Activated naive CD4-positive, alpha-beta T cell treated with anti-CD3 and anti-CD28 coated beads for 36 hours (primary cell): Measurements from ENCODE around the gene ATRIP. TPM values are rescaled to one million over a fixed set of nuclear protein-coding genes. Genes with fewer than 3 reads are reported as not detected.

ENCODE experiments used
- CTCF ChIA-PET: fragments of 350-600 bp; sonication (Branson Sonifier 250); formaldehyde crosslinking; loops from one replicate; lab custom pipeline; 2021; ENCODE audit warnings: antibody characterized with exemption; lab: Charles Lee
- DNase-seq: peaks from one replicate; pipeline ENCODE4 v3.0.0-alpha.2; 2020
- H3K27ac Mint-ChIP-seq: one replicate; pipeline ENCODE4 v1.8.0; 2021; ENCODE audit warnings: mild to moderate bottlenecking, mixed read lengths
- H3K27me3 Mint-ChIP-seq: one replicate; pipeline ENCODE4 v1.8.0; 2021; ENCODE audit warnings: low read depth, mixed read lengths
- H3K36me3 Mint-ChIP-seq: one replicate; pipeline ENCODE4 v1.8.0; 2021; ENCODE audit warnings: low read depth, mixed read lengths
- H3K4me1 Mint-ChIP-seq: one replicate; pipeline ENCODE4 v1.8.0; 2021; ENCODE audit warnings: low read depth, mixed read lengths
- H3K4me3 Mint-ChIP-seq: one replicate; pipeline ENCODE4 v1.8.0; 2021; ENCODE audit warnings: mild to moderate bottlenecking, moderate library complexity, mixed read lengths
- H3K9me3 Mint-ChIP-seq: one replicate; pipeline ENCODE4 v1.8.0; 2021; ENCODE audit warnings: mixed read lengths
- intact Hi-C: fragments of 100-400 bp; cut with micrococcal nuclease; formaldehyde crosslinking; loops from one replicate; pipeline ENCODE4 v1.15.1; 2023
- total RNA-seq, 2 experiments: library from RNA; stranded (reverse); gene quantifications; one replicate each; pipeline ENCODE4 v1.2.3, GENCODE V29; 2021

ATRIP gene
- total RNA-seq, 2 experiments from 2014 or later = 8.9 to 10.0 TPM

DNA sequence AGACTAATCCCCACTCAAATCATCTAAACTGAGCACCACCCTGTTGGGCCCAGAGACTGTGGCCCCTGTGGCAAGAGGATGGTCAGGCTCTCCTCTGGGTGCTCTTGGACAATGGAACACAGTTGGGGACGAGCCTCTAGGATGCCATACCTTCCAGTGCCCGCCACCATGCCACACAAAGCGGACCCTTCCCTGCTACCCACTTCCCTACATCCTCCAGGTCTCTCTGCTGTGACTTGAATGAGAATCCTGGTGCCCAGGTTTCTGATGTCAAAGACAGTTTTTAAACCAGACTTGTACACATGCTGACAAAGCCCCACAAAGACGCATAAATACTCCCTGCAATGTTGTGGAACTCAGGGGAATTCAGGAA, 11.3 kb upstream of the ATRIP start:
- Mint-ChIP-seq H3K4me1 (peaks cover 39% of the 10 kb centered on the region), H3K36me3 (peaks cover 21% of the 10 kb centered on the region), H3K9me3 (no peaks in the 10 kb centered on the region), H3K27me3 (no peaks in the 10 kb centered on the region), H3K4me3 (no peak overlapping the region), H3K27ac (no peak overlapping the region)
- CTCF ChIA-PET = interaction anchor here (0.5 to 6.1 kb wide), 41 partner anchors 8 to 484 kb away, joined by 3 to 162 read pairs (median 7); partner anchors contain the start of genes ATRIP, CDC25A, PFKFB4 and SLC26A6
- no peak for DNase-seq
- intact Hi-C loops = no loop called here

DNA sequence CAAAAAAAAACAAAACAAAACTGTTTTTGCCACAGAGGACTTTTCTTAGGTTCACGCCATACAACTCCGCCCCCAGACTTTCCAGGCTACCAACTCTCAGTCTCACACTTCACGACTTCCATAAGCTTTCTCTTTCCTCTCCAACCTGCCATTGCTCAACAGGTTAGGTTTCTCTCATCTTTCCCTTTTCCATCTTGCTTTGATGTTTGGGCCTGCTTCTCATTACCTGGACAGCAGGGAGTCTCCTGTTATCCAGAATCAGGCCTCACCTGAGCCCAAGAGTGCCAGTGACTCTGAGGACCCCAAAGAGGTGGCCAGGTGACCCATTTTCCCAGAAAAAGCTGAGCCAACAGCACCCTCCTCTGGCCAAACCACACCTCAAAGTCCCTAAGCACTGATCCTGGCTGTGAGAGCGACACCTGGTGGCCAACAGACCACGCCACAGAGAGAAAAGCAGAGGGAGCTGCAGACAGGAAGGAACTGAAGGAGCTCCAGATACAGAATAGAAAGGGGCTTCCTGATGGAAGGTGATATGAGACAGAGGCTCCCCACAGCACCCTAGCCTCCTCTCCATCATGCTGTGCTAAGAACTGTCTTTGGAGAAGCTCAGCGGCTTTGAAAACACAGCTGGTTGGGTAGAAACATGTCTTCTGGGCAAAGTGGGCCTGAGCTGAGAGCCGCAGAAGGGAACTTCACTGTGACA, 10.6 kb upstream of the ATRIP start:
- peaks cover 26% of the 10 kb centered on the region for H3K36me3 Mint-ChIP-seq
- DNase-seq = peak; percentile 92
- no peaks in the 10 kb centered on the region for H3K9me3 Mint-ChIP-seq
- no peak overlapping the region for H3K27ac Mint-ChIP-seq
- H3K4me3 Mint-ChIP-seq = no peak overlapping the region
- peaks cover 38% of the 10 kb centered on the region for H3K4me1 Mint-ChIP-seq
- intact Hi-C loops = loop anchor here (1.0 kb wide), 3 partner anchors 35 to 204 kb away; no protein-coding TSS in a partner anchor
- no peaks in the 10 kb centered on the region for H3K27me3 Mint-ChIP-seq
- CTCF ChIA-PET = interaction anchor here (0.5 to 6.1 kb wide), 82 partner anchors 9 to 656 kb away, joined by 3 to 162 read pairs (median 5); partner anchors contain the start of genes ATRIP, CDC25A, PFKFB4 and SHISA5

DNA sequence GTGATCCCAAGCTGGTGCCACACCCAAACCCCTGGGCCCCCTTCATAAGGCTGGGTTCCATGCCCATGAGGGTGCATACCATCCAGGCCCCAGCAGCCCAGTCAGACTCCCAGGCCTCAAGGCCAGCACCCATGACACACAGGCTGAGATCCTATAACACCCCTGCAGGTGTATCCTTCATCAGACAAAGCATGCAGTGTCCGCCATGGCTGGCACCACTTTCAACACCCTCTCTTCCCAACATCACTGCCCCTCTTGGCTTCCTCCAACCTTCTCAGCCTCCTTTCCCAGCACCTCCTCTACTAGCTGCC, 10.1 kb upstream of the ATRIP start:
- Mint-ChIP-seq H3K36me3 (peaks cover 25% of the 10 kb centered on the region), H3K27ac (no peak overlapping the region), H3K27me3 (no peaks in the 10 kb centered on the region), H3K4me3 (no peak overlapping the region), H3K9me3 (no peaks in the 10 kb centered on the region), H3K4me1 (peaks cover 40% of the 10 kb centered on the region)
- intact Hi-C loops = loop anchor here (1.0 kb wide), 3 partner anchors 35 to 204 kb away; no protein-coding TSS in a partner anchor
- CTCF ChIA-PET = interaction anchor here (0.5 to 6.1 kb wide), 78 partner anchors 9 to 655 kb away, joined by 3 to 162 read pairs (median 5); partner anchors contain the start of genes ATRIP, CDC25A, PFKFB4 and SHISA5
- no peak for DNase-seq

DNA sequence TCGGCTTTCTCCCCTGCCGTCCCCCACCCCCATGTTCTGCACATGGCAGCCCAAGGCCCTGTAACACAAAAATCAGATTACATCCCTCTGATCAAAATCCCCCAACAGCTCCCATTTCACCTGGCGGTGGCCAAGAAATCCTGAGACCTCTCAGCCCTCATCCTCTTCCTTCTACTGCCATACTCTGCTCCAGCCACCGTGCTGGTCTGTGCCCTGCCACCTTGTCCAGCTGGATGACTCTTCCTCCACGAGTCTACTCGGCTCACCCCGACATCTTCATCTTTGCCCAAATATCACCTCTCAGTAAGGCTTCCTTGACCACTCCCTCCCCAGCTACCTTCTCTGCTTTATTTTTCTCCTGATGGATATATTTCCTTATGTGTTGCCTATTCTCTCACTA, 9.7 kb upstream of the ATRIP start:
- H3K27ac Mint-ChIP-seq = no peak overlapping the region
- H3K4me1 Mint-ChIP-seq = peaks cover 44% of the 10 kb centered on the region
- intact Hi-C loops = loop anchor here (1.0 kb wide), 3 partner anchors 36 to 205 kb away; no protein-coding TSS in a partner anchor
- no peak for DNase-seq
- H3K27me3 Mint-ChIP-seq = no peaks in the 10 kb centered on the region
- no peak overlapping the region for H3K4me3 Mint-ChIP-seq
- CTCF ChIA-PET = interaction anchor here (0.8 to 6.1 kb wide), 38 partner anchors 8 to 243 kb away, joined by 3 to 162 read pairs (median 9); partner anchors contain the start of genes ATRIP, PFKFB4, SHISA5 and SLC26A6
- H3K36me3 Mint-ChIP-seq = peaks cover 25% of the 10 kb centered on the region
- H3K9me3 Mint-ChIP-seq = no peaks in the 10 kb centered on the region

DNA sequence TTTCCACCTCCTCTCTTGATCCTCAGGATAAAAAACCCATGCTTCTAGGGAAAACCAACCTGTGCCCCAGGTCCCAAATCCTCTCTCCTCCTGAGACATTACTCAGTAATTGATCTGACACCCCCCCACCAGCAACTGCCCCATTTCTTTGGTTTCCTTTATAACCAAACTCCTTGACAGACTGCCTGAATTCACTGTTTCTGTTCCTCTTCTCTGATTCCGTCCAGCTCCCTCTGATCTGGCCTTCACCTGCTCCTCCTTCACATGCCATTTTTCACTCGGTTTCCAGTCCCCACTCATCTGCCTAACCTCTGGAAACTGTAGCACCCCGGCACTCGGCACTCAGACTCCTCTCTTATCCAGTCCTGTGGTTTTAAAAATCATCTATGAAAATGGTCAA, 8.7 kb upstream of the ATRIP start:
- H3K4me3 Mint-ChIP-seq = no peak overlapping the region
- intact Hi-C loops = no loop called here
- CTCF ChIA-PET = interaction anchor here (2.8 to 6.1 kb wide), 3 partner anchors 17 to 118 kb away, joined by 38 to 162 read pairs (median 72); partner anchors contain the start of gene PFKFB4
- peaks cover 31% of the 10 kb centered on the region for H3K36me3 Mint-ChIP-seq
- peaks cover 51% of the 10 kb centered on the region for H3K4me1 Mint-ChIP-seq
- H3K9me3 Mint-ChIP-seq = no peaks in the 10 kb centered on the region
- H3K27ac Mint-ChIP-seq = no peak overlapping the region
- no peaks in the 10 kb centered on the region for H3K27me3 Mint-ChIP-seq
- DNase-seq = no peak

DNA sequence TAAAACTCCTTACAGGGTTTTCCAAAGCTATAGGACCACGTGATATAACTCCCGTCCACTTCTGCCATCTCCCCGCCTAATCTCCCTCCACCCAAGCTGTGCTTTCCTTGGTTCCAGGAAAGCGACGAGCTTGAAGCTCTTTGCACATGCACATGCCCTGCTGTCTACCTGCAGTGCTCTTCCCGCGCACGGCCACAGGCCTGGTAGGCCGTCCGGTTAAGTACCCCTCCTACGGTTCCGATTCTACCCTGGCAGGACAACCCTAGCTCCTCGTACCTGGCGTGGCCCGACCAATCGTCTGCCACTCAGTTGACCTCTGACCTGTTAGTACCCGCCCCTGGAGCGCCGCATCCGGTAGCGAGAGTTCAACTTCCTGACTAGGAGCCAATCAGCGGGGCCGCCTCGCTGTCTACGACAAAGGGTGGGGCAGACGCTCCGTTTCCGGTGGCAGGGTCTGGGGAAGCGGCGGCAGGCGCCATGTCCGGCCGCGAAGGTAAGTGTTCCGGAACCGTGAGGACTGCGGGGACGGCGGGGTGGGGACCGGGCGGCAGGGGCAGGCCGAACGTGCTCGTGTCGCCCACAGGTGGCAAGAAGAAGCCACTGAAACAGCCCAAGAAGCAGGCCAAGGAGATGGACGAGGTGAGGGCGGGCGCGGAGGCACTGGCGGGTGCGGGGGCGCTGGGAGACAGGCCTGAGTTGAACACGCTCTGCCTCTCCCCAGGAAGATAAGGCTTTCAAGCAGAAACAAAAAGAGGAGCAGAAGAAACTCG, 6.5 kb upstream of the ATRIP start, which contains the start of the genes CCDC51 and TMA7:
Gene CCDC51, minus strand, starts transcription at position 300 of the 770 bp plus-strand sequence. CDS start 4,991 bp downstream, outside the sequence.
Gene TMA7, plus strand, starts transcription at position 438 of the 770 bp plus-strand sequence. Its CDS starts 40 bp downstream, at position 478.
- peaks cover 31% of the 10 kb centered on the region for H3K36me3 Mint-ChIP-seq
- H3K27me3 Mint-ChIP-seq = no peaks in the 10 kb centered on the region
- H3K27ac Mint-ChIP-seq = peak within 1 kb of the TSS; percentile 96
- H3K4me1 Mint-ChIP-seq = peaks cover 44% of the 10 kb centered on the region
- peak; percentile 100 for DNase-seq
- CTCF ChIA-PET = interaction anchor here (0.6 to 2.3 kb wide), 12 partner anchors 9 to 251 kb away, joined by 3 to 15 read pairs (median 4); partner anchors contain the start of genes CDC25A, PLXNB1 and ZNF589
- intact Hi-C loops = loop anchor here (1.0 to 10.0 kb wide), 7 partner anchors 33 to 252 kb away; partner anchors contain the start of genes CDC25A, PFKFB4, SLC26A6 and ZNF589
- H3K9me3 Mint-ChIP-seq = no peaks in the 10 kb centered on the region
- peak within 1 kb of the TSS; percentile 93 for H3K4me3 Mint-ChIP-seq

DNA sequence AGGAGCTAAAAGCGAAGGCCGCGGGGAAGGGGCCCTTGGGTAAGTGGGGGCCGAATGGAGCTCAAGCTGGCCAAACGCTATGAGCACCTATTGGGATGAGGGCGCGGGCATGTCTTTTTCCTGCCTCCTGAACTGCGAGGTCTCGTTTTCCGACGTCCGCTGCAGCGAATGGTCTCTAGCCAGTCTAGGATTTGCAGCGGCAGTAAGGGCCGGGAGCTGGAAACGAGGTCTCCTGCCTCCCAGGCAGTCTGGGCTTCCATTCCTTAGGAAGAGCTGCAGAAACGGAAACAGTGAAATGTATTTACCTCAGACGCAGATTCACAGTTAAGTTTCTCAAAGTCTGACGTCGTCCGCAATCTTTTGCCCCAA, 6.0 kb upstream of the ATRIP start:
- H3K36me3 Mint-ChIP-seq = peaks cover 31% of the 10 kb centered on the region
- no peaks in the 10 kb centered on the region for H3K27me3 Mint-ChIP-seq
- no peaks in the 10 kb centered on the region for H3K9me3 Mint-ChIP-seq
- intact Hi-C loops = loop anchor here (1.0 to 10.0 kb wide), 7 partner anchors 32 to 252 kb away; partner anchors contain the start of genes CDC25A, PFKFB4, SLC26A6 and ZNF589
- DNase-seq = no peak
- peak overlapping the region; percentile 93 for H3K4me3 Mint-ChIP-seq
- H3K4me1 Mint-ChIP-seq = peaks cover 42% of the 10 kb centered on the region
- peak overlapping the region; percentile 96 for H3K27ac Mint-ChIP-seq
- CTCF ChIA-PET = interaction anchor here (0.8 to 2.3 kb wide), 6 partner anchors 10 to 200 kb away, joined by 3 to 15 read pairs (median 5); partner anchors contain the start of genes PLXNB1 and ZNF589

DNA sequence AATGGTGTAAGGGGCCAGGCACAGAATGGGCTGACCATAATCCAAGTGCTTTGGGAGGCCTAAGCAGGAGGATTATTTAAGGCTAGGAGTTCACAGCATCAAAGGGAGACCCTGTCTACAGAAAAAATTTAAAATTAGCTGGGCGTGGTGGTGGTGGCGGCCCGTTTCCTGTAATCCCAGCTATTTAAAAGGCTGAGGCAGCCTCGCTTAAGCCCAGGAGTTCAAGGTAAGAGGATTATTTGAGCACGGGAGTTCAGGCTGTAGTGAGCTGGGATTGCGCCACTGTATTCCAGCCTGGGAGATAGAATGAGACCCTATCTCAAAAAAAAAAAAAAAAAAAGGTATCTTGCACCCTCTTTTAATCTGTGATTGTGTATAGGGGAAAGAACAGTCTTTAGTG, 4.6 kb upstream of the ATRIP start:
- peaks cover 52% of the 10 kb centered on the region for H3K4me1 Mint-ChIP-seq
- peak overlapping the region; percentile 93 for H3K4me3 Mint-ChIP-seq
- no peaks in the 10 kb centered on the region for H3K27me3 Mint-ChIP-seq
- CTCF ChIA-PET = interaction anchor here (0.6 to 2.1 kb wide), 3 partner anchors 41 to 66 kb away, joined by 3 to 7 read pairs (median 4); no protein-coding TSS in a partner anchor
- H3K36me3 Mint-ChIP-seq = peaks cover 31% of the 10 kb centered on the region
- no peak for DNase-seq
- H3K9me3 Mint-ChIP-seq = no peaks in the 10 kb centered on the region
- H3K27ac Mint-ChIP-seq = peak overlapping the region; percentile 96
- intact Hi-C loops = loop anchor here (2.0 to 10.0 kb wide), 4 partner anchors 31 to 193 kb away; partner anchors contain the start of genes PFKFB4 and SLC26A6

DNA sequence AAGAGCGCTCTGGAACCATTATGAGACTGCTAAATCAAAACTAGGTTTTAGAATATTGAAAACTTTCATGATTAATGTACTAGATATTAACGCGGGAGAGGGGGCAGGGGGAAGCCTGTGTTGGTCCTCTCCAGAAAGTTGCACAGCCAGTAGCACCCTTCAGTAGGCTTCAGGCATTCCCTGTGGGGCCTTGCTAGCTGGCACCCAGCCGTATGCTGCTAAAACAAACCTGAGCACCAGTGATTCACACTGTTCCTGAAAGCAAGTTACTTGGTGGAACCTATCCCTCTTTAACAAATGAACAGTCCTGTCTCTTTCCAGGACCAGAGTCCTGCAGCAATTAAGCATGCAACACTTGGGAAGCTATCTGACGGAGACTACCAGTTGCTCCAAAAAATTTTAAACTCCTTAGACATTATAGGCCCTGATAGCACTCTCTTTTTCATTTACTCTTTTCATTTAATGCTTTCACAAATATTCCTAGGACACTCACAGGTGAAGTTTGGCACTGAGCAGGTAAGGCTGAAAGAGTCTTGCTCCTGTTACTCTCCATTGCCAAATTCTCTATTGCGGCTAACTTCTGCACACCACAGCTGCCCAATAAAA, 1.2 kb upstream of the ATRIP start:
- Mint-ChIP-seq H3K4me3 (peak overlapping the region; percentile 87), H3K36me3 (peaks cover 29% of the 10 kb centered on the region), H3K27me3 (no peaks in the 10 kb centered on the region), H3K27ac (no peak overlapping the region), H3K9me3 (no peaks in the 10 kb centered on the region), H3K4me1 (peaks cover 51% of the 10 kb centered on the region)
- CTCF ChIA-PET = interaction anchor here (0.8 to 3.6 kb wide), 8 partner anchors 9 to 112 kb away, joined by 3 to 45 read pairs (median 5); no protein-coding TSS in a partner anchor
- intact Hi-C loops = loop anchor here (5.0 to 10.0 kb wide), 2 partner anchors 189 to 217 kb away; partner anchors contain the start of genes CELSR3 and SLC26A6
- no peak for DNase-seq

DNA sequence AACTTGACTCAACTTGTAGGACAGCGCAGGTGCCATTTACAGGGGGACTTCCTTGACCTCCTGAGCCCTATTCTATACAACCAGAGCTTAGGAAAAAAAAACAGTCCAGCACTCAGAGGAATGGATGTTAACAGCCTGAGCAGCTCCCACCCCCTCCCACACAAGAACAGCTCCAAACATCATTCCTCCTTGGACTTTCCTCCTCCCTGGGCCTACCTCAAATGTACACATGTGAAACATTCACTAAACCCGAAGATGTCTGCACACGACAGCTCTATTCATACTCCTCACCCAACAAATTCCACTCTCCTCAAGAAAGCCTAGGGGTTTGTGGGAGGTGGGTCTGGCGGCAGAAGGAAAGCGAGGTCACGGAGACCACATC, 503 bp upstream of the ATRIP start:
- Mint-ChIP-seq H3K27ac (peak overlapping the region; percentile 77), H3K27me3 (no peaks in the 10 kb centered on the region), H3K9me3 (no peaks in the 10 kb centered on the region), H3K4me1 (peaks cover 45% of the 10 kb centered on the region), H3K36me3 (peaks cover 25% of the 10 kb centered on the region), H3K4me3 (peak overlapping the region; percentile 87)
- CTCF ChIA-PET = interaction anchor here (0.8 to 3.6 kb wide), 7 partner anchors 10 to 111 kb away, joined by 3 to 45 read pairs (median 5); no protein-coding TSS in a partner anchor
- no peak for DNase-seq
- intact Hi-C loops = loop anchor here (5.0 to 10.0 kb wide), 2 partner anchors 189 to 216 kb away; partner anchors contain the start of genes CELSR3 and SLC26A6

DNA sequence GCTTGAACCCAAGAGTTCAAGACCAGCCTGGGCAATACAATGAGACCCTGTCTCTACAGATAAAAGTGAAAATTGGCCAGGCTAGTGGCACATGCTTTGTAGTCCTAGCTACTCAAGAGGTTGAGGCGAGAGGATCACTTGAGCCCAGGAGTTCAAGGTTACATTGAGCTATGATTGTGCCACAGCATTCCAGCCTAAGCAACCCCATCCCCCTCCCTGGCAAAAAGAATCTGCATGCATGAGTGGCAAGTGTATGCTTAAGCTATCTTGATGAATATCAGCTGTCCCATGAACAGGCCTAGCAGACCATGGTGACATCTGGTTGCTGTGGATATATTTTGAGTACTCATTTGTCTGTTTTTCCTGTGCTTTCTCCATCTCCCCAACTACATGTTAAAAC, 4.7 kb downstream of the ATRIP start:
- intact Hi-C loops = no loop called here
- Mint-ChIP-seq H3K36me3 (peaks cover 25% of the 10 kb centered on the region), H3K27me3 (no peaks in the 10 kb centered on the region)

More for the DNA sequence above, 4.7 kb downstream of the ATRIP start:
- CTCF ChIA-PET = interaction anchor here (0.6 to 6.5 kb wide), 4 partner anchors 11 to 39 kb away, joined by 3 to 38 read pairs (median 4); no protein-coding TSS in a partner anchor
- no peak overlapping the region for H3K4me3 Mint-ChIP-seq
- peaks cover 22% of the 10 kb centered on the region for H3K4me1 Mint-ChIP-seq
- H3K27ac Mint-ChIP-seq = no peak overlapping the region
- DNase-seq = no peak
- no peaks in the 10 kb centered on the region for H3K9me3 Mint-ChIP-seq
